NCI-H82 treated with DMSO at 0.1 percent for 48 hours (cell line): ENCODE data around the gene FKBP15.
A peak's percentile ranks its signal among the peaks of the same experiment; 100 is the strongest.
"Not testable (repeated sequence)": the region's sequence is repeated elsewhere in the genome, so short reads cannot be mapped to it uniquely, and the experiment has no call there.

ENCODE experiments used
- DNase-seq: peaks from one replicate; lab custom pipeline; 2025; ENCODE audit not compliant: unreplicated experiment; lab: John Stamatoyannopoulos, UW

The FKBP15 gene

DNA sequence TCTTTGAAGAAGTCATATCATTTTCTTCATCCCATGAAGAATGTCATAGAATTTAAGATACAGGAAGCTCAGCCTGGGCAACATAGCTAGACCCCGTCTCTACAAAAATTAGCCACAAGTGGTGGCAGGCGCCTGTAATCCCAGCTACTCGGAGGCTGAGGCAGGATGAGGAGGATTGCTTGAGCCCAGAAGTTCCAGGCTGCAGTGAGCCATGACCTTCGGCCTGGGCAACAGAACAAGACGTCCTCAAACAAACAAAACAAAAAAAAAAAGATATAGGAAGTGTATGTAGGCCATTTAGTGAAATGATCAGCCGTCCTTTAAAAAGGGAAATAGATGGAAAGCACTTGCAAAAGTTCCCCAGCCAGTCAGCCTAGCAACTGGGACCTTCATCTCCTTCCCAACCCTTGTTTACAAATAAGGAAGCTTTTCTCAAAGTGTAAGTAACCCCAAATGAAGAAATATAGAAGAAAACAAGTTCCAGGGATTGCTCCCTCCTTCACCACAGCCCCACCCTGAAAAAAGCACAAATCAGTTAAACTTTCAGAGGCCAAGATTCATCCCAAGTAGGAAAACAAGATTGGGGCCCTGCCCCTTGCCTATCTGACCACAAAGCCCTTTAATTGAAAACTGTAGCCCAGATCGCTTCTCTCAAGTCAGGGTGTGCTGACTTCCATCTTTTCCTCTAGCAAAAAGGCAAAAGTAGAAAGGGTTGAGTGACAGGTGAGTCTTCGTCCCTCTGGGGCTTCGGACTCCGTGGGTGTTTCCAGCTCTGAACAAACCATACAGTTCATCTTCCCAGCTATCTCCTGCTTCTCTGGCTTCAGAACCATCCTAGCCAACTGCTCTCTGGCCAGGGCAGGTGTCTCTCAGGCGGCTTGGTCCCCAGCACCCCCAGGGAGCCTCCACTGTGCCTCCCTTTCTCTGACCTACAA is 69.1 kb downstream of the FKBP15 start:
- no peak for DNase-seq

DNA sequence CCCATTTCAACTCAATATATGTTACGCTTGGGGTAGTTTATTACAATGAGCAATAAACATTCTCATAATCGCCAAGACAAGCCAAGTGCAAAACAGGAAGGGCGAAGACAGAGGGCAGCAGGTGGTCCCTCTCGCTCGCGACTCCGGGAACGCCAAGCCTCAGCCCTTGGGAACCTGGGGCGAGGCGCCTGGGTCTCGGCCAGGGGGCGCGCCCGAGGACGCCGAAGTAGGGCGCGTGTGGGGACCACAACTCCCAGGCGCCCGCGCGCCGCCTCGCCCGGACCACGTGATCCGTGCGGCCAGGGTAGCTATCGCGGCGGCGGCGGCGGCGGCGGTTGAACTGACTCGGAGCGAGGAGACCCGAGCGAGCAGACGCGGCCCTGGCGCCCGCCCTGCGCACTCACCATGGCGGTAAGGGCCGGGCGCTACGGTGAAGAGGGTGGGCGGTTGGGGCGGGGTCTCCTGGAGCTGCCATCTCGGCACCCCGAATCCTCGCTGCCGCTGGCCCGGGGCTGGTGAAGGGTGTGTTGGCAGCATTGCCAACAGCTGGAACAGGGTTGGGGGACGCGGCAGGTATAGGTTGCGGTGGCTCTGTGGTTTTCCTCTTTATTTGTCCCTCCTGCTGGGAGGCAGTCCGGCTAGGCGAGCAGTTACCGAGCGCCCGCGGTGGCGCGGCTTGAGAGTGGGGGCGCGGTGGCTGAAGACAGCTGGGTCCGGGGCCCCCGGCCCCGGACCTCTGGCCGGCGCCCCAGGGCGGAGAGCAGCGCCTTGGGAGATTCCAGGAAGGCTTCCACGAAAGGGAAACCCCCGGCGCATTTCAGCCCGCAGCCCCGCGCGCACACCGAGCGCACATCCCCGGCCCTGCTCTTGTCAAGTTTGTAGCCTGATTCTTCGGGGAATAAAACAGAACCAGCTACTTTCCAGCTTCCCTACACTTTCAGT is 70.1 kb downstream of the FKBP15 start, which contains the start of gene SLC31A2:
Gene SLC31A2, plus strand, starts transcription at position 338 of the 942 bp plus-strand sequence. Its CDS starts 68 bp downstream, at position 406.
- DNase-seq: peak; percentile 53

GRCh38 chr9:113149561-113149960 is 71.5 kb downstream of the FKBP15 start:
- not testable (repeated sequence) for DNase-seq

- no peak for DNase-seq
These were observed 72.1 kb downstream of the FKBP15 start for GRCh38 chr9:113148781-113149510.

GRCh38 chr9:113148372-113148705 is 72.7 kb downstream of the FKBP15 start:
- no peak for DNase-seq

DNA sequence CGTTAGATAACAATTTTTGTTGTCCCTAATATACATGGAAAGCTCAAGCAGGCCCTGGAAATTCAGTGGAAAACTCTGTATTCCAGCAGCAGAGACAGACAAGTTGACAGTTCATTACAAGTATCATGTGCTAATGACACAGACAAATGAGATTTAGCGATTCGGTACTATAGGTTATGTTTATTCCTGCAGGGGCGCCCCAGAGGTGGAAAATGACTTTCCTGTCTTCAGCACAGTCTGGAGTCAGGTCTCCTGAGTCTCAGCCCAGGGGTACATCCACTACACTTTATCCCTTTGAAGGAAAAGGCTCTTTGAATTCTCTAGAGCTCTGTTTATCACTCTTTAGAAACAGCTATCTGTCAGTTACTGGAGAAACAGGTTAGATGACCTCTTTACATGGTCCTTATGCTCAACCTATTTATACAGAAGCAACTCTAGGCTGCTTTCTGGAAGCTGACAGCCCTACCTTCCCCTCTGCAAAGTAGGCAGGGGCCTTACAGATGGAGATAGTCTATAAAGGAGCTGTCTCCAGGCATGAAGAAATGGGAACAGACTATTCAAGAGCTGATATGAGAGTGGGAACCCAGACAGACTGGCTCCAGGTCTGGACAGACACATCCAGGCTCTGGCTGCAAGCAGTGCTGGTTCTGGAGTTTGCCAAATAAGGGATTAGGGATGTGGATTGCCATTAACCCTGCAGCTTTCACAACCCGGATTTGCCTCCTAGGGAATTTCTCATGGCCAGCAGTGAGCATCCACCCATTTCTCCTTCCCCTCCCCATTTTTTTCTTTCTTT is 77.4 kb downstream of the FKBP15 start:
- no peak for DNase-seq

- not testable (repeated sequence) for DNase-seq
These were observed 80.2 kb downstream of the FKBP15 start for GRCh38 chr9:113140896-113141295.

DNA sequence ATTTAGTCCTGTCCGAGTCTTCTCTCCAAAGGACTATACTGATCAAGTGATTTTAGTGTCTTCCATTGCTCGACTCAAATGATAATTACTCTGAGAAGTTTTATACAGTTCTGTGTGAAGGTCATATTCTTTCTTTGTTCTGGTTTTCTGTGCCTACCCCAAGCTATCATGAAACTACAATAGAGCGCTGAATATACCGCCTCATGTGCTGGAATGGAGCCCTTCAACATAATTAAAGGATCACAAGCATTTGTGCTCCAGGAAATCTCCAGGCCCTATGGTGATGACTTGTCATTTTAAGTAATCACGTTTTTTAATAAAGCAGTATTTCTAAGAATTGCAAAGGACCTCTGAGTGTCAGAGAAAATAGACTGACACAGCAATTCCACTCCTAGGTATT is 81.1 kb downstream of the FKBP15 start:
- no peak for DNase-seq

DNA sequence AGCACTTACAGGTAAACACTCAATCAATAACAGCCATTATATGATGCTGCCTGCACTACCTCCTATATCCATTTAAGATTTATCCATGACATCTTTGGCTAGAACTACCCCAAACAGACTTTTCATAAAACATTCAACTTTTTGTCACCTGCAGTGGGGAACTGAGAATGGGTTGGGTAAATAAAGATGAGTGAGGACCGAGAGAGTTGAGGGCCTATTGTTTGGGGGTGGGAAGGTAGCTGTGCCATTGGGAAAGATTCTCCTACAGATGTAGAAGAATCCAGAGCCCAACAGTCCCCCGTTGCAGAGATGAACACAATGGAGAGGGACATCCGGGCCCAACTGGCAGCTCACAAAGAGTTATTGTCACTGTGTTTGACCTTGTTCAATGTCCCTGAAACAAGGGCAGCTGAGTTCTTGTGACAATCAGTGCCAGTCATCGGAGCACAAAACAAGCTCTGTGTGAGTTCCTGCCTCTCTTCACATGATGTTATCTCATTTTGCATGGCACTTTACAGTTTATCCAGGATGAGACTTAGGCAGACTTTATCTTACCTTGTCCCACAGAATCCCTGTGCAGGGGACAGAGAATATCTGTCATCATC is 81.8 kb downstream of the FKBP15 start:
- no peak for DNase-seq

- no peak for DNase-seq
These were observed 82.3 kb downstream of the FKBP15 start for GRCh38 chr9:113138760-113139159.

GRCh38 chr9:113137196-113138168 is 83.6 kb downstream of the FKBP15 start:
- DNase-seq: no peak

GRCh38 chr9:113131689-113132151 is 89.4 kb downstream of the FKBP15 start:
- no peak for DNase-seq

GRCh38 chr9:113129884-113130283 is 91.2 kb downstream of the FKBP15 start:
- no peak for DNase-seq

- no peak for DNase-seq
These were observed 91.6 kb downstream of the FKBP15 start for GRCh38 chr9:113129466-113129865.

GRCh38 chr9:113125386-113126035 is 95.6 kb downstream of the FKBP15 start:
- DNase-seq: no peak

- not testable (repeated sequence) for DNase-seq
These were observed 102.2 kb downstream of the FKBP15 start for GRCh38 chr9:113118829-113119228.
